ENCODE measurements around the gene QDPR.

Gene QDPR

GRCh38 chr4:17504081-17504480 is 7.8 kb downstream of the QDPR start:
- no peak for TF ChIP-seq CTCF (conservative IDR thresholded peaks at IDR 0.05; ENCODE audit: low read length)
- DNase-seq (ENCODE audit: low read depth): no peak
- no peak overlapping the region for H3K4me3 ChIP-seq (ENCODE audit: low read length)

GRCh38 chr4:17502756-17503155 is 9.1 kb downstream of the QDPR start:
- DNase-seq (ENCODE audit: low read depth): no peak
- no peak for TF ChIP-seq CTCF (conservative IDR thresholded peaks at IDR 0.05; ENCODE audit: low read length)
- no peak overlapping the region for H3K4me3 ChIP-seq (ENCODE audit: low read length)

DNA sequence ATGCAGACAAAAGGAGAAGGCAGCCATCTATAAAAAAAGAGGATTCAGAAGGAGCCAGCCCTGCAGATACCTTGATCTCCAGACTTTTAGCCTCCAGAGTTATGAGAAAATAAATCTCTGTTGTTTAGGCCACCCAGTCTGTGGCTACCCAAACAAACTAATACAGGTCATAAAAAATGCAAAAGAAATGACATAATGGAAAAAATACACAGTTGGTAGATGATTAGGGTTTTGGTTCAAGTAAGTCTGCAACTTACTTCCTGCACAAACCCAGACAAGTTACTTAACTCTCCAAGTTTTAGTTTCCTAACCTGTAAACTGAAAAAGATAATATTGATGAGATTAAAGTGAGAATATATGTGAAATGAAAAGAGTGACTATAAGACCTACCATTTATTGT is 11.3 kb downstream of the QDPR start:
- H3K4me3 ChIP-seq (ENCODE audit: low read length): no peak overlapping the region
- TF ChIP-seq CTCF (conservative IDR thresholded peaks at IDR 0.05; ENCODE audit: low read length): no peak
- no peak for DNase-seq (ENCODE audit: low read depth)

GRCh38 chr4:17497890-17498523 is 13.9 kb downstream of the QDPR start:
- H3K4me3 ChIP-seq (ENCODE audit: low read length): no peak overlapping the region
- TF ChIP-seq CTCF (conservative IDR thresholded peaks at IDR 0.05; ENCODE audit: low read length): no peak
- DNase-seq (ENCODE audit: low read depth): no peak

- TF ChIP-seq CTCF (conservative IDR thresholded peaks at IDR 0.05; ENCODE audit: low read length): no peak
- H3K4me3 ChIP-seq (ENCODE audit: low read length): no peak overlapping the region
- DNase-seq (ENCODE audit: low read depth): peak; percentile 62
Observed at GRCh38 chr4:17494258-17495190, 17.4 kb downstream of the QDPR start.

- H3K4me3 ChIP-seq (ENCODE audit: low read length): no peak overlapping the region
- TF ChIP-seq CTCF (conservative IDR thresholded peaks at IDR 0.05; ENCODE audit: low read length): no peak
- no peak for DNase-seq (ENCODE audit: low read depth)
Observed at GRCh38 chr4:17493619-17494018, 18.3 kb downstream of the QDPR start.

- TF ChIP-seq CTCF (conservative IDR thresholded peaks at IDR 0.05; ENCODE audit: low read length): no peak
- no peak for DNase-seq (ENCODE audit: low read depth)
- H3K4me3 ChIP-seq (ENCODE audit: low read length): no peak overlapping the region
Observed at GRCh38 chr4:17492876-17493275, 19.0 kb downstream of the QDPR start.
